Measurements from ENCODE around the gene ATRX.
A peak's percentile ranks its signal among the peaks of the same experiment; 100 is the strongest.
"Not testable (repeated sequence)": the region's sequence is repeated elsewhere in the genome, so short reads cannot be mapped to it uniquely, and the experiment has no call there.

Gene ATRX

DNA sequence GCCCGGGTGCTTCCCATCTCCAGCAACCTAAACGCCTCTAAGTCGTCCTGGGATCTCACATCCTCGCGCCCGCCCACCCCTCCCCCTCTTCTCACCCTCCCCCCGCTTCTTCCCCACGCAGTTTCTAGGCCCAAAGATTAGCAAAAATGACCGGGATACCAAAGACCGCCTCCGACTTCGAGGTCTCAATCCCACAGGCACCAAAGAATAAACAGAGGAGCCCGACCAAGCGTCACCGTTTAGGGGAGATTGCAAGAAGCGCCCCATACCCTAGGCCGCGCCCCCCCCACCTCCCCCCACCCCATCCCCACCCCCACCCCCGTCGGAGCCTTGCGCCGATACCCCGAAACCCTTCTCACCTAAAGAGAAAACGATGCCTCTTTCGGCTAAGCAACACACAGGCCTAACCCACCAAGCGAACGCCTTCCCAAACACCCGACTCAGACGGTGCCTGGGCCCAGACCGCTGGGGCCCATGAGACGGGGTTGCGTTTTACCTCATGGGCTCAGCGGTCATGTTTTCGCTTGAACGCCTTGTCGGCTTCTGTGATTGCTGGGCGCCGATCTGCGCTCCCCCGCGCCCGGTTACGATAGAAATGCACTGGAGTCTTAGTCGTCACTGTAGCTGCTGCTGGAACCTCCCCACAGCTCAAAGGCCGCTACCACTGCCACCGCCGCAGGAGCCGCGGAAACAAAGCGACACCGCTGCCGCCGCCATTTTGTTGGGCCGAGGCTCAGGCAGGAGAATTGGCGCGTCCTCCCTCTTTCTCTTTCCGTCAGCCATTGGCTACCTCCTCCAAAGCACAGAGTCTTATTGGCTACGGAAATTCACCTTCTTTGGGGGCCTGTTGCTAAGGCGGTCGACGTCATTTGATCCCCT lies at the start of gene ATRX:
Gene ATRX (minus strand): TSS at position 731 of the 879 bp plus-strand sequence. CDS start 215 bp downstream, at position 516.
- DNase-seq, result peak in 50 of 51 donors; percentile 2 to 81 (median 42)

- DNase-seq, result not testable (repeated sequence)
These were observed 45.5 kb upstream of the ATRX start for GRCh38 chrX:77831544-77831943.

- DNase-seq, result not testable (repeated sequence)
These were observed 36.0 kb upstream of the ATRX start for GRCh38 chrX:77821989-77822388.

GRCh38 chrX:77820091-77820727 lies 34.2 kb upstream of the ATRX start:
- DNase-seq, result no peak

- no peak for DNase-seq
These were observed 28.2 kb upstream of the ATRX start for GRCh38 chrX:77814210-77814609.

DNA sequence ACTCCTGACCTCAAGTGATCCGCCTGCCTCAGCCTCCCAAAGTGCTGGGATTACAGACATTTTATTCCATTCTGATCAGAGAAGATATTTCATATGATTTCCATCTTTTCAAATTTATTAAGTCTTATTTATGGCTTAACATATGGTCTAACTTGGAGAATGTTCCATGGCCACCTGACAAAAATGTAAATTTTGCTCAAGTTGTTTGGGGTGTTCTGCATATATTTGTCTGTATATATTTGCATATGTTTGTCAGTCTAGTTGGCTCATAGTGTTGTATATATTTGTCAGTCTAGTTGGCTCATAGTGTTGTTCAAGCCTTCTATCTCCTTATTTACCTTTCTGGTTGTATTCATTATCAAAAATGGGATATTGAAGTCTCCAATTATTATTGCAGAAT lies 16.2 kb upstream of the ATRX start:
- no peak for DNase-seq

DNA sequence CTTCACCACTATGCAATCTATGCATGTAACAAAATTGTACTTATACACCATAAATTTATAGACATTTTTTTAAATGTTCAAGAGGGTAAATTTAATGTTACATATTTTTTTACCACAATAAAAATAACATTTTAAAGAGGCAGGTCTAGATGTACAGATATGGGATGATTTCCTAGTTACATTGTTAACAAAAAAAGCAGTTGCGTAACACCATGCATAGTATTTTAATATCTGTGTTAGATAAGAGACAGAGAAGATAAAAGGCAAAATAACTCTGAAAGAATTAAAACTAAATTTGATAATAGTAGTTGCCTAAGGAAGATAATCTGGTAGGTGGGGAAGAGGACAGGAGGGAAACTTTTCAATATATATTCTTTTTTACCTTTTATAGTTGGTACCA lies 9.1 kb upstream of the ATRX start:
- no peak for DNase-seq

GRCh38 chrX:77793946-77794345 lies 7.9 kb upstream of the ATRX start:
- DNase-seq, result no peak

DNA sequence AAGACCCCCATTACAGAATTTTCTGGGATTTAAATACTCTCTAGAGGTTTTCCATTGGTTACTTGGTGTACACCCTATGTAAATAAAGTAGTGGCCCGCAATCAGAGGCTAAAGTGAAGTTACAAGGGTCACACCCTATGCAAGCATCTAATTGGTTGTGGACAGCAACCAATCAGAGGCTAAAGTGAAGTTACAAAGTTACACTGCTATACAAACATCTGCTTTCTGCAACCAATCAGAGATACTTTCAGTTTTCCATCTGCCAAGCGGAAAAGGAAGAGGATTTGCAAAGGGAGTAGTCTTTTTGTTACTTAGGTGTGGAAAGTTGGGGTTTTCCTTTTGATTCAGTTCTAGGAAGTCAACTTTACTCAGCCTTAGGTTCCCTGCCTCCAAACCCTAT lies 2.0 kb upstream of the ATRX start:
- DNase-seq, result peak in 8 of 51 donors; percentile 0 to 5 (median 2)

DNA sequence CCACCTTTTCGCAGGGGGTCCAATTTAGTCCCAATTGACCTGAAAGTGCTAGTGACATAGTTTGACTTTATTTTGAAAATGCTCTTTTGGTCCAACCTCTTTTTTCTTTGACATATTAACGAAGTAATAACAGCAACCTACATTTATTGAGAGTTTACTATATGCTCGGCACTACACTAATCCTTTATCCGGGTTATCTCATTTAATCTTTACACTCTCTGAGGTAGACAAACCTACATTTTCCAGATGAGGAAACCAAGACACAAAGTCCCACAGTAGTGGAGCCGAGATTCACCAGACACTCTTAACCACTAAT lies 307 bp upstream of the ATRX start:
- DNase-seq, result no peak

DNA sequence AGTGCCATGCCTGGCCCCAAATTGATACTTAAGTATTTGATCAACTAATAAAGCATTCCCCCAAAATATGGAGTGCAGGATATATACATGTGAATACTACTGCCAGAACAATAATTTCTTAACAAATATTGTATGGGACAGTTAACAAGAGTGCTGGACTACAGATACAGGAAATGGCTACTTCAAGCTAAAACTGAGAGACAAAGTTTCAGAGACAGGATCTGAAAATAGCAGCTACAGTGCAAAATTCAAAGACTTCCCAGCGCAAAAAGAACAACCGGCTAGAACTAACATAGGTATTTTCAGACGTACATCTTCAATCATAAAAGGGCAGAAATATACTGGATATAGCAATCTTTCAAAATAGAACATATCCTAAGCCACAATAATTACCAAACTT lies 6.3 kb downstream of the ATRX start:
- no peak for DNase-seq

GRCh38 chrX:77776659-77777058 lies 9.4 kb downstream of the ATRX start:
- no peak for DNase-seq

GRCh38 chrX:77771601-77772000 lies 14.4 kb downstream of the ATRX start:
- DNase-seq, result no peak

GRCh38 chrX:77768787-77769186 lies 17.2 kb downstream of the ATRX start:
- DNase-seq, result no peak

DNA sequence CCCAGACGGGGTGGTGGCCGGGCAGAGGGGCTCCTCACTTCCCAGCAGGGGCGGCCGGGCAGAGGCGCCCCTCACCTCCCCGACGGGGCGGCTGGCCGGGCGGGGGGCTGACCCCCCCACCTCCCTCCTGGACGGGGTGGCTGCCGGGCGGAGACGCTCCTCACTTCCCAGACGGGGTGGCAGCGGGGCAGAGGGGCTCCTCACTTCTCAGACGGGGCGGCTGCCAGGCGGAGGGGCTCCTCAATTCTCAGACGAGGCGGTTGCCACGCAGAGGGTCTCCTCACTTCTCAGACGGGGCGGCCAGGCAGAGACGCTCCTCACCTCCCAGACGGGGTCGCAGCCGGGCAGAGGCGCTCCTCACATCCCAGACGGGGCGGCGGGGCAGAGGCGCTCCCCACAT lies 19.8 kb downstream of the ATRX start:
- not testable (repeated sequence) for DNase-seq

GRCh38 chrX:77755561-77755960 lies 30.5 kb downstream of the ATRX start:
- no peak for DNase-seq

- not testable (repeated sequence) for DNase-seq
These were observed 32.1 kb downstream of the ATRX start for GRCh38 chrX:77753942-77754341.

DNA sequence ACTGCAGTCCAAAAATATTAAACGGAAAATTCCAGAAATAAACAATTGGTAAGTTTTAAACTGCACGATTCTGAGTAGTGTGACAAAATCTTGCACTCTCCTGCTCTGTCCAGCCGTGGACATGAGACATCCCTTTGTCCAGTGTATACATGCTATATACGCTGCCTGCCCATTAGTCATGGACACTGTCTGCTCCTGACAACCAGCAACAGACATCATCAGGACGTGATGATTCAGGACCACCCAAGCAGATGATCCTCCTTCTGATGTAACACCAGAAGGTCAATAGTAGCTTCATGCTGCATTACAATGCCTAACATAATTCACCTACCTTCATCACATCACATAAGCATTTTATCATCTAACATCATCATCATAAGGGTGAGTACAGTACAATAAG lies 36.3 kb downstream of the ATRX start:
- no peak for DNase-seq

DNA sequence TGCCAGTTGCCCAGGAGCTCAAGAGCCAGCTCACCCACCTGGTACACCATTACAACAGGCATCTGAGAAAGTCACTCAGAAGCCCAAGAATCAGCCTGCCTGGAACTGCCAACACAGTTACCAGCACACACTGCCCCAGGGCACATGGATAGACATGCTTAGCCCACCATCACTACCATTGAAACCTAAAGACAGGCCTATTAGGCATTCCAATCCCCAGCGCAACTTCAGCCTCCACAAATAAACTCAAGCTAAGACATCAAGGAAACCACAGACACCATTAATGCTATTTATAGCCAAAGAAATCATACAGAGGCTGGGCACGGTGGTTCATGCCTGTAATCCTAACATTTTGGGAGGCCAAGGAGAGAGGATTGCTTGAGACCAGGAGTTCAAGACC lies 42.3 kb downstream of the ATRX start:
- DNase-seq, result no peak

- DNase-seq, result peak in 24 of 51 donors; percentile 0 to 22 (median 2)
These were observed 43.1 kb downstream of the ATRX start for GRCh38 chrX:77742788-77743476.

- no peak for DNase-seq
These were observed 45.6 kb downstream of the ATRX start for GRCh38 chrX:77740376-77740905.

- DNase-seq, result no peak
These were observed 52.7 kb downstream of the ATRX start for GRCh38 chrX:77733342-77733741.
